Sigmoid colon (tissue), 4 donors: ENCODE measurements around the gene ATP8A1.

Experiments
- POLR2A ChIP-seq, 2 donors: fragments of 450-650 bp; IDR thresholded peaks; one replicate each; pipeline ENCODE4 v1.6.1; 2016; ENCODE audit warnings: antibody characterized with exemption in 2 of 2, mild to moderate bottlenecking in 2 of 2, moderate library complexity in 2 of 2
- POLR2AphosphoS5 ChIP-seq, 4 donors: sonication (generic); formaldehyde crosslinking; IDR thresholded peaks; one replicate each; pipeline ENCODE4 v1.6.1; 2017; ENCODE audit warnings: antibody characterized with exemption in 4 of 4
- TF ChIP-seq, protein P1 (sequence below), 4 experiments: fragments of 450-650 bp in 3 of 4; fragments of 200-600 bp in 1 of 4; IDR thresholded peaks; one replicate each; pipeline ENCODE4 v1.5.1; 2016 to 2019; ENCODE audit warnings: antibody characterized with exemption in 4 of 4, mild to moderate bottlenecking in 3 of 4, moderate library complexity in 2 of 4

DNA sequence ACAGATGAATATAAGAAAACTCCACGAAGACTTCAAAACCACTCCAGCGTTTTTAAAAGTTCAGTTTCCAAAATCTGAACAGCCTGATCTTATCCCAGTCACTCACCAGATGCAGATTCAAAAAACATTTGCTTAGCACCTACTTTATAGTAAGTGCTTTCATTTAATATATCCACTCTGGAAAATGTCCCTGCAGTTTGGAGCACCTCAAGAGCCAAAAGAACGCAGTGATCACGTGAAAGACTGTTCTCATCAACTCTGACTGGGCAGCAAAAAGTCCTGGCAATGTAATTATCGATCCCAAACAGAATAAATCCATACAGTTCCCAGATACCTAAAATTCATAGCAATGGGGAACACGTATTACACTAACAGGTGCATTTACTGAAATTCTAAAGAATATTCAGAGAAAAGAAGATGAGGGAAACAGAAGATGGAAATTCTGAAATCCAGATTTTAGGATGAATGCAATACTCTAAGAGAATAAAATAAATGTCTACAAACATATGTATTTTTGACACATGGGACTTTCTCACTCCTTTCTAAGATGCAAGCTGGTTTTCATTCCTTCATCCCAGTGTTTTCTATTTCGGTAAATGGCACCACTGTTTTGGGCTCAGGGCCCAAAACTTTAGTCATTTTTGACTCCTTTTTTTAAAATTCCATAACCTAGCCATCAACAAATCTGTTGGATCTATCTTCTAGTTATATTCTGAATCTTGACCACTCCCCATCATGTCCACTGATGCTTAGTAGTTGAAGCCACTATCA is 13.9 kb downstream of the ATP8A1 start:
- TF ChIP-seq, protein P1, sequence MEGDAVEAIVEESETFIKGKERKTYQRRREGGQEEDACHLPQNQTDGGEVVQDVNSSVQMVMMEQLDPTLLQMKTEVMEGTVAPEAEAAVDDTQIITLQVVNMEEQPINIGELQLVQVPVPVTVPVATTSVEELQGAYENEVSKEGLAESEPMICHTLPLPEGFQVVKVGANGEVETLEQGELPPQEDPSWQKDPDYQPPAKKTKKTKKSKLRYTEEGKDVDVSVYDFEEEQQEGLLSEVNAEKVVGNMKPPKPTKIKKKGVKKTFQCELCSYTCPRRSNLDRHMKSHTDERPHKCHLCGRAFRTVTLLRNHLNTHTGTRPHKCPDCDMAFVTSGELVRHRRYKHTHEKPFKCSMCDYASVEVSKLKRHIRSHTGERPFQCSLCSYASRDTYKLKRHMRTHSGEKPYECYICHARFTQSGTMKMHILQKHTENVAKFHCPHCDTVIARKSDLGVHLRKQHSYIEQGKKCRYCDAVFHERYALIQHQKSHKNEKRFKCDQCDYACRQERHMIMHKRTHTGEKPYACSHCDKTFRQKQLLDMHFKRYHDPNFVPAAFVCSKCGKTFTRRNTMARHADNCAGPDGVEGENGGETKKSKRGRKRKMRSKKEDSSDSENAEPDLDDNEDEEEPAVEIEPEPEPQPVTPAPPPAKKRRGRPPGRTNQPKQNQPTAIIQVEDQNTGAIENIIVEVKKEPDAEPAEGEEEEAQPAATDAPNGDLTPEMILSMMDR (IDR thresholded peaks at IDR 0.05) = no peak
- TF ChIP-seq POLR2A (IDR thresholded peaks at IDR 0.05) = no peak
- no peak for TF ChIP-seq POLR2AphosphoS5 (IDR thresholded peaks at IDR 0.05)
